ENCODE measurements around the gene ABCD2.

DNA sequence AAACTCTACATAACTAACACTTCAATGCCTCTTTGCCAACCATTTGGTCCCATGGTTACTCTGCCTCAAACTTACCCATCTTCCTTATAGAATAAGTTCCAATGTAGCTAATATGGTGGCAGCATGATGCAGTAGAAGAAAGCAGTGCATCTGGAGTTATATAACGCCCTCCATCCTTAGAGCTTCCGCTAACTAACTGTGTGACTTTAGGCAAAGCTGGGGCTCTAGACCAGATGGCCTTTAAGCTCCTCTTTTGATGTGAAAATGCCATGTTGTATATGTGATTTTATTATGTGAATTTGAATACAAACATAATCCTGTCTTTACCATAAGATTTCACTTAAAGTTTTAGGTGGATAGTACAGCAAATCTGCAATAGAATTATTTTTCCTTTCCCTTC lies 6.1 kb downstream of the ABCD2 start:
- TF ChIP-seq POLR2AphosphoS5 (IDR thresholded peaks at IDR 0.05) (no peak), EP300 (IDR thresholded peaks at IDR 0.05) (no peak)

All from gastroesophageal sphincter (tissue), 2 donors.